ENCODE data around the gene ASPSCR1. TPM values are rescaled to one million over a fixed set of nuclear protein-coding genes. Genes with fewer than 3 reads are reported as not detected.

ASPSCR1 gene
- total RNA-seq, 1 experiment from 2014 or later: 59.2 TPM

DNA sequence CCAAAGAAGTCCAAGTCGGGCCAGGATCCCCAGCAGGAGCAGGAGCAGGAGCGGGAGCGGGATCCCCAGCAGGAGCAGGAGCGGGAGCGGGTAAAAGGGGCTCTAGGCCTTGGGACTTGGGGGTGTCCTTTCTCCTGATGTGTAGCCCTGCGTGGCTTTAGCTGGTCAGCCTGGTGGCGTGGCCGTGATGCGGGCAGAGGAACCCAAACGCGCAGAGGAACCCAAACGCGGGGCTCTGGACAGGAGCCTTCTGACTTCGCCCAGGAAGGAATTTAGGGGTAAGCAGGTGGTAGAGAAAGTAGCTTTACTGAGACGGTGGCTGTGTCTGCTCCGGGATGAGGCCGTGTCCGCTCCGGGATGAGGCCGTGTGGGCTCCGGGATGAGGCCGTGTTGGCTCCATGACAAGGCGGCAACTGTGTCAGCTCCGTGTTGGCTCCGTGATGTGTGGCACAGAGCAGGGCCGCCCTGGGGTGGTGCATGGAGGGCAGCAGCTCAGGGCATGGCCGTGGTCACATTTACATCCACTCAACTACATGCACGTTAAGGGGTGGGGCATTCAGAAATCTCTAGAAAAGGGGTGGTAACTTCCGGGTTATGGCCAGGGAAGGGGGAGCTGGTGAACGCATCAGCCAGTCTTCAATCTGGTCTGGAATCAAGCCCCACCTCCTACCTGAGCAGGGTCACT is 19.5 kb downstream of the ASPSCR1 start:
- no peaks in the 10 kb centered on the region for H3K9me3 Mint-ChIP-seq (ENCODE audit: unreplicated experiment)
- BruUV-seq (replicated peaks): TSS peak; percentile 65
- Histone ChIP-seq H3K27me3 (replicated peaks; ENCODE audit: control insufficient read depth, insufficient read depth, low read length) (no peaks in the 10 kb centered on the region), H3K9me3 (no peaks in the 10 kb centered on the region), H3K36me3 (ENCODE audit: control insufficient read depth, insufficient read depth, low read length) (no peaks in the 10 kb centered on the region), H3K4me3 (ENCODE audit: low read depth, low read length) (peak overlapping the region; percentile 34), H3K4me1 (peaks cover 9% of the 10 kb centered on the region; the same call in 1 of the 2 replicates)
- peak; percentile 79 to 86 for DNase-seq
- no peaks in the 10 kb centered on the region for H3K27me3 Mint-ChIP-seq (ENCODE audit: insufficient read depth, unreplicated experiment)
- peak overlapping the region; percentile 71 for H3K27ac Mint-ChIP-seq (ENCODE audit: unreplicated experiment)
- peaks cover 7% of the 10 kb centered on the region for H3K36me3 Mint-ChIP-seq (ENCODE audit: insufficient read depth, unreplicated experiment)
- H3K4me3 Mint-ChIP-seq (ENCODE audit: unreplicated experiment): peak overlapping the region; percentile 82
- ChIA-PET POLR2A (interaction anchor here (0.6 to 1.1 kb wide), 6 partner anchors 20 to 125 kb away, joined by 3 to 5 read pairs (median 3); partner anchors contain the start of genes ASPSCR1, CENPX, DCXR and LRRC45), CTCF (interaction anchor here (0.6 to 3.3 kb wide), 8 partner anchors 24 to 232 kb away, joined by 3 to 16 read pairs (median 4); partner anchors contain the start of genes CENPX, DCXR, LRRC45 and SLC16A3)
- H3K4me1 Mint-ChIP-seq (ENCODE audit: low read depth, unreplicated experiment): no peaks in the 10 kb centered on the region
- intact Hi-C loops (cut with micrococcal nuclease; ENCODE audit: unreplicated experiment): no loop called here
- TF ChIP-seq, protein P1, sequence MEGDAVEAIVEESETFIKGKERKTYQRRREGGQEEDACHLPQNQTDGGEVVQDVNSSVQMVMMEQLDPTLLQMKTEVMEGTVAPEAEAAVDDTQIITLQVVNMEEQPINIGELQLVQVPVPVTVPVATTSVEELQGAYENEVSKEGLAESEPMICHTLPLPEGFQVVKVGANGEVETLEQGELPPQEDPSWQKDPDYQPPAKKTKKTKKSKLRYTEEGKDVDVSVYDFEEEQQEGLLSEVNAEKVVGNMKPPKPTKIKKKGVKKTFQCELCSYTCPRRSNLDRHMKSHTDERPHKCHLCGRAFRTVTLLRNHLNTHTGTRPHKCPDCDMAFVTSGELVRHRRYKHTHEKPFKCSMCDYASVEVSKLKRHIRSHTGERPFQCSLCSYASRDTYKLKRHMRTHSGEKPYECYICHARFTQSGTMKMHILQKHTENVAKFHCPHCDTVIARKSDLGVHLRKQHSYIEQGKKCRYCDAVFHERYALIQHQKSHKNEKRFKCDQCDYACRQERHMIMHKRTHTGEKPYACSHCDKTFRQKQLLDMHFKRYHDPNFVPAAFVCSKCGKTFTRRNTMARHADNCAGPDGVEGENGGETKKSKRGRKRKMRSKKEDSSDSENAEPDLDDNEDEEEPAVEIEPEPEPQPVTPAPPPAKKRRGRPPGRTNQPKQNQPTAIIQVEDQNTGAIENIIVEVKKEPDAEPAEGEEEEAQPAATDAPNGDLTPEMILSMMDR (IDR thresholded peaks at IDR 0.05; ENCODE audit: insufficient read depth in 1 of 2, low read depth in 1 of 2, low read length in 1 of 2, severe bottlenecking in 1 of 2, unreplicated experiment in 1 of 2): no peak

DNA sequence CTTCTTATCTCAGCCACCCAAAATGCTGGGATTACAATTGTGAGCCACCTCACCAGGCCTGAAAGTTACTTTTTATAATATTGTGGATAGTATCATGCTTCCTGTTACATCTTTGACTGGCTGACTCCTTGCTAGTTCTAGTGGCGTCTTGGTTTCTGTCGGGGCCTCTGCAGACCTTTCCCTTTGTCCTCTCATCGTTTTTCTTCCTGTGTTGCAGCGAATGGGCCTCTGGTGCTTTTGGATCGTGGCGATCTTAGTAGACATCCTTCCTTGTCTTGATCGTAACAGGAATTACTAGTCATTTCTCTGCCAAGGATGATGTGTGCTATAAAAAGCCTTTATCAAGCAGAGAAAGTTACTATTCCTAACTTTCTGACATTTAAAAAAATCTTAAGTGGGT is 20.8 kb downstream of the ASPSCR1 start:
- Histone ChIP-seq H3K27me3 (replicated peaks; ENCODE audit: control insufficient read depth, insufficient read depth, low read length) (no peaks in the 10 kb centered on the region), H3K9me3 (no peaks in the 10 kb centered on the region), H3K4me1 (peaks cover 10% of the 10 kb centered on the region), H3K36me3 (ENCODE audit: control insufficient read depth, insufficient read depth, low read length) (no peaks in the 10 kb centered on the region; the same call in 1 of the 2 replicates), H3K4me3 (ENCODE audit: low read depth, low read length) (no peak overlapping the region)
- H3K36me3 Mint-ChIP-seq (ENCODE audit: insufficient read depth, unreplicated experiment): peaks cover 5% of the 10 kb centered on the region
- no peak overlapping the region for H3K27ac Mint-ChIP-seq (ENCODE audit: unreplicated experiment)
- H3K9me3 Mint-ChIP-seq (ENCODE audit: unreplicated experiment): no peaks in the 10 kb centered on the region
- no peak overlapping the region for H3K4me3 Mint-ChIP-seq (ENCODE audit: unreplicated experiment)
- TSS peak; percentile 24 for BruUV-seq (replicated peaks)
- ChIA-PET POLR2A (no interaction called here), CTCF (interaction anchor here (1.8 kb wide), 1 partner anchor 39 kb away, joined by 16 read pairs; no protein-coding TSS in a partner anchor)
- no peaks in the 10 kb centered on the region for H3K4me1 Mint-ChIP-seq (ENCODE audit: low read depth, unreplicated experiment)
- intact Hi-C loops (cut with micrococcal nuclease; ENCODE audit: unreplicated experiment): no loop called here
- TF ChIP-seq, protein P1 (IDR thresholded peaks at IDR 0.05; ENCODE audit: insufficient read depth in 1 of 2, low read depth in 1 of 2, low read length in 1 of 2, severe bottlenecking in 1 of 2, unreplicated experiment in 1 of 2): no peak
- DNase-seq: no peak
- H3K27me3 Mint-ChIP-seq (ENCODE audit: insufficient read depth, unreplicated experiment): no peaks in the 10 kb centered on the region

DNA sequence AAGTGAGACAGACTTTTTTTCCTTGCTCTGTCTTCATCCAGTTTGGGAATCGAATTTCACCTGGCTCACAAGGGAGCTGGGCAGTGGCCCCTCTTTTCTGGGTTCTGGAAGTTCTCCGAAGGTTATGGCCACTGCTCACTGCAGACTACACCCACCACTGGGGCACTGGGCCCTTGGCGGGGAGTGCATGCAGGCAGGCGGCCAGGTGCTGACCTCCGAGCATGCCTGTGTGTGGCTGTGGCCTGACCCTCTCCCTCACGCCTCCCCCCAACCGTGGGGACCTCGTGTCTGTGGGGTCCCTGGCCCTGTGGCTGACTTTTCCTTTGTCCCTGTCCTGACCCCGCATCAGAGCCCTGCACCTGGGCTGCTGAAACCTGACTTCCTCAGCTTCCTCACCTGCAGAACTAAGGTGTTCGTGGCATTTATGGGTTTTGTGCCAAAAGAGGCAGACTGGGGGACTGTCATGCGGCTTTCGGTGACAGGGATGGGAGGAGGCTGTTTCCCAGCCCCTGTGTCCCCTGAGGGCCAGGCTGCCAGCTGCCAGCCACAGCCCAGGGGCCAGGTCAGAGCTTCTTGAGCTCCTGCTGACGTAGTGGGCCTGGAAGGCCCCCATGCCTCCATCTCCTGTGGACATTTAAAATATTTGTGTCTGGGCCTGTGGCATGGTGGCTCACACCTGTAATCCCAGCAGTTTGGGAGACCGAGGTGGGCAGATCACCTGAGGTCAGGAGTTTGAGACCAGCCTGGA is 21.4 kb downstream of the ASPSCR1 start:
- ChIA-PET CTCF (no interaction called here), POLR2A (no interaction called here)
- no peak overlapping the region for H3K4me3 ChIP-seq (ENCODE audit: low read depth, low read length)
- Mint-ChIP-seq H3K4me1 (ENCODE audit: low read depth, unreplicated experiment) (no peaks in the 10 kb centered on the region), H3K27me3 (ENCODE audit: insufficient read depth, unreplicated experiment) (no peaks in the 10 kb centered on the region), H3K9me3 (ENCODE audit: unreplicated experiment) (no peaks in the 10 kb centered on the region), H3K27ac (ENCODE audit: unreplicated experiment) (no peak overlapping the region), H3K4me3 (ENCODE audit: unreplicated experiment) (no peak overlapping the region), H3K36me3 (ENCODE audit: insufficient read depth, unreplicated experiment) (peaks cover 9% of the 10 kb centered on the region)
- no peaks in the 10 kb centered on the region for H3K27me3 ChIP-seq (replicated peaks; ENCODE audit: control insufficient read depth, insufficient read depth, low read length)
- intact Hi-C loops (cut with micrococcal nuclease; ENCODE audit: unreplicated experiment): no loop called here
- no TSS peak for BruUV-seq (replicated peaks)
- no peaks in the 10 kb centered on the region; the same call in 1 of the 2 replicates for H3K36me3 ChIP-seq (ENCODE audit: control insufficient read depth, insufficient read depth, low read length)
- no peak for DNase-seq
- TF ChIP-seq, protein P1 (IDR thresholded peaks at IDR 0.05; ENCODE audit: insufficient read depth in 1 of 2, low read depth in 1 of 2, low read length in 1 of 2, severe bottlenecking in 1 of 2, unreplicated experiment in 1 of 2): no peak
- peaks cover 15% of the 10 kb centered on the region for H3K4me1 ChIP-seq
- no peaks in the 10 kb centered on the region for H3K9me3 ChIP-seq
